CD14-positive monocyte (primary cell): ENCODE data around the gene VARS2. TPM values are rescaled to one million over a fixed set of nuclear protein-coding genes. Genes with fewer than 3 reads are reported as not detected.

Source experiments
- DNase-seq, 3 donors: peaks; one replicate each; pipeline ENCODE4 v3.0.0-alpha.2; 2011 to 2022
- H2AFZ ChIP-seq: 2 replicates; pipeline ENCODE4 v1.6.0; 2012; ENCODE audit warnings: mild to moderate bottlenecking, low read depth, low read length, inconsistent platforms; ENCODE audit not compliant: insufficient read depth, poor library complexity, severe bottlenecking
- H3K27ac ChIP-seq, 2 donors: 1 replicate in 1 of 2; 2 replicates in 1 of 2; pipeline ENCODE4 v1.5.1; 2012 to 2013; ENCODE audit warnings: low read length in 2 of 2, control low read depth in 1 of 2, inconsistent platforms in 1 of 2, low read depth in 1 of 2, mild to moderate bottlenecking in 1 of 2
- H3K27me3 ChIP-seq, 2 donors: one replicate each; pipeline versions ENCODE4 v1.6.0 to v1.6.1; 2011 to 2013; ENCODE audit warnings: low read length in 2 of 2; ENCODE audit not compliant: control insufficient read depth in 2 of 2, insufficient read depth in 2 of 2
- H3K36me3 ChIP-seq, 2 donors: replicated peaks in 1 of 2; 1 replicate in 1 of 2; 2 replicates in 1 of 2; pipeline versions ENCODE4 v1.5.1 to v1.6.1; 2012 to 2013; ENCODE audit warnings: low read length in 2 of 2, control low read depth in 1 of 2, inconsistent platforms in 1 of 2, mild to moderate bottlenecking in 1 of 2; ENCODE audit not compliant: insufficient read depth in 2 of 2, control insufficient read depth in 1 of 2
- H3K4me1 ChIP-seq, 2 donors: 1 replicate in 1 of 2; 2 replicates in 1 of 2; pipeline versions ENCODE4 v1.5.1 to v1.6.1; 2012 to 2013; ENCODE audit warnings: low read length in 2 of 2, control low read depth in 1 of 2, inconsistent platforms in 1 of 2, mild to moderate bottlenecking in 1 of 2, moderate library complexity in 1 of 2; ENCODE audit not compliant: insufficient read depth in 2 of 2, control insufficient read depth in 1 of 2
- H3K4me2 ChIP-seq: replicated peaks from 2 replicates; pipeline ENCODE3; 2012; ENCODE audit warnings: low read length, moderate library complexity, mild to moderate bottlenecking; ENCODE audit not compliant: poor library complexity, severe bottlenecking; ENCODE audit errors: extremely low read depth
- H3K4me3 ChIP-seq, 3 experiments: fragments of 200-600 bp in 1 of 3; sonication (generic) in 1 of 3; replicated peaks in 1 of 3; 1 replicate in 2 of 3; 2 replicates in 1 of 3; pipeline ENCODE4 v1.5.1; 2011 to 2013; ENCODE audit warnings: low read length in 3 of 3, mild to moderate bottlenecking in 3 of 3, control low read depth in 2 of 3, low read depth in 2 of 3, inconsistent platforms in 1 of 3, moderate library complexity in 1 of 3
- H3K79me2 ChIP-seq: 2 replicates; pipeline ENCODE4 v1.6.0; 2012; ENCODE audit warnings: mild to moderate bottlenecking, control low read depth, inconsistent platforms, low read length, moderate library complexity; ENCODE audit not compliant: insufficient read depth
- H3K9ac ChIP-seq: 2 replicates; pipeline ENCODE4 v1.6.0; 2017; ENCODE audit warnings: low read length, mild to moderate bottlenecking; ENCODE audit not compliant: insufficient read depth, poor library complexity, severe bottlenecking
- H3K9me3 ChIP-seq, 2 donors: replicated peaks in 1 of 2; 1 replicate in 1 of 2; 2 replicates in 1 of 2; pipeline versions ENCODE4 v1.5.1 to v1.6.1; 2012 to 2013; ENCODE audit warnings: low read length in 2 of 2, control low read depth in 1 of 2; ENCODE audit not compliant: control insufficient read depth in 1 of 2, insufficient read depth in 1 of 2
- H4K20me1 ChIP-seq: 2 replicates; pipeline ENCODE4 v1.6.0; 2012; ENCODE audit warnings: mild to moderate bottlenecking, low read length, control low read depth, moderate library complexity; ENCODE audit not compliant: insufficient read depth
- H3K27ac Mint-ChIP-seq, 7 donors: one replicate each; pipeline ENCODE4 v1.8.0; 2020; ENCODE audit warnings: mild to moderate bottlenecking in 7 of 7, mixed read lengths in 7 of 7, moderate library complexity in 6 of 7, inconsistent platforms in 2 of 7
- H3K27me3 Mint-ChIP-seq, 3 donors: one replicate each; pipeline ENCODE4 v1.8.0; 2021 to 2022; ENCODE audit warnings: low read depth in 3 of 3, mild to moderate bottlenecking in 3 of 3, mixed read lengths in 3 of 3, moderate library complexity in 3 of 3, inconsistent platforms in 1 of 3
- H3K36me3 Mint-ChIP-seq, 2 donors: one replicate each; pipeline ENCODE4 v1.8.0; 2020; ENCODE audit warnings: mixed read lengths in 2 of 2, inconsistent platforms in 1 of 2, mild to moderate bottlenecking in 1 of 2
- H3K4me1 Mint-ChIP-seq: one replicate; pipeline ENCODE4 v1.8.0; 2020; ENCODE audit warnings: mild to moderate bottlenecking, mixed read lengths
- H3K4me3 Mint-ChIP-seq, 2 donors: one replicate each; pipeline ENCODE4 v1.8.0; 2020; ENCODE audit warnings: mild to moderate bottlenecking in 2 of 2, mixed read lengths in 2 of 2, moderate library complexity in 1 of 2
- H3K9me3 Mint-ChIP-seq, 7 donors: one replicate each; pipeline ENCODE4 v1.8.0; 2020 to 2022; ENCODE audit warnings: mixed read lengths in 7 of 7, mild to moderate bottlenecking in 6 of 7, moderate library complexity in 6 of 7, inconsistent platforms in 2 of 7
- WGBS: methylation state at CpG from one replicate; pipeline ENCODE4 v1.1.5; 2013; ENCODE audit warnings: missing lambda C conversion rate; ENCODE audit not compliant: insufficient coverage; 5-methylcytosine and 5-hydroxymethylcytosine counted together
- intact Hi-C, 2 donors: fragments of 100-400 bp; cut with micrococcal nuclease; formaldehyde crosslinking; loops; one replicate each; pipeline versions ENCODE4 v1.15.0 to v1.15.1; 2023
- polyA plus RNA-seq, 3 donors: library from polyadenylated mRNA; depleted of rRNA in 1 of 3; unstranded in 2 of 3; stranded (reverse) in 1 of 3; fragments of 300-500 nt in 2 of 3; fragments of >200 nt in 1 of 3; fragmentation: Illumina TruSeq in 2 of 3; gene quantifications; 1 replicate in 2 of 3; 2 replicates in 1 of 3; pipeline ENCODE4 v1.2.3, GENCODE V29; 2012 to 2021
- TF ChIP-seq, protein P1 (sequence below): fragments of 200-600 bp; IDR thresholded peaks from one replicate; pipeline ENCODE4 v1.8.0; 2022; ENCODE audit warnings: antibody characterized with exemption, mild to moderate bottlenecking

The VARS2 gene
- polyA plus RNA-seq, 3 donors, result 7.6 to 15.5 (median 8.1) TPM

DNA sequence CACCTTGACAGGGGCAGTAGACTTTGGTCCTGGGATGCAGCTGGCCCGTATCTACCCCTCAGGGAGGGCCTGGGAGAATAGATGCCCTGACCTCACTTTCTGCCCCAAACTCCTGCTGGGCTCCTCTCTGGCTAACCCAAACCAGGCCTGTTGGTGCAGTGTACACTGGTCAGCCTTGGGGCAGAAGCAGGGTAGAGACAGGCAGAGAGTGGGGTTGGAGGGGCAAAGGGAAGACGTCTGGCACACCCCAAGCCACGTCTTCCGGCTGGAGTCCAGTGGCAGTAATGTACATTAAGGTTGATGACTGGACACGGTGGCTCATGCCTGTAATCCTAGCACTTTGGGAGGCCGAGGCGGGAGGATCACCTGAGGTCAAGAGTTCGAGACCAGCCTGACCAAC lies 20.4 kb upstream of the VARS2 start:
- Histone ChIP-seq H4K20me1 (no peaks in the 10 kb centered on the region), H3K36me3 (no peaks in the 10 kb centered on the region), H3K79me2 (no peaks in the 10 kb centered on the region), H3K4me3 (no peak overlapping the region), H3K9me3 (no peaks in the 10 kb centered on the region), H3K27ac (no peak overlapping the region), H2AFZ (no peak overlapping the region), H3K4me1 (no peaks in the 10 kb centered on the region), H3K4me2 (no peak overlapping the region), H3K27me3 (no peaks in the 10 kb centered on the region), H3K9ac (no peak overlapping the region)
- H3K4me1 Mint-ChIP-seq, result no peaks in the 10 kb centered on the region
- TF ChIP-seq, protein P1, sequence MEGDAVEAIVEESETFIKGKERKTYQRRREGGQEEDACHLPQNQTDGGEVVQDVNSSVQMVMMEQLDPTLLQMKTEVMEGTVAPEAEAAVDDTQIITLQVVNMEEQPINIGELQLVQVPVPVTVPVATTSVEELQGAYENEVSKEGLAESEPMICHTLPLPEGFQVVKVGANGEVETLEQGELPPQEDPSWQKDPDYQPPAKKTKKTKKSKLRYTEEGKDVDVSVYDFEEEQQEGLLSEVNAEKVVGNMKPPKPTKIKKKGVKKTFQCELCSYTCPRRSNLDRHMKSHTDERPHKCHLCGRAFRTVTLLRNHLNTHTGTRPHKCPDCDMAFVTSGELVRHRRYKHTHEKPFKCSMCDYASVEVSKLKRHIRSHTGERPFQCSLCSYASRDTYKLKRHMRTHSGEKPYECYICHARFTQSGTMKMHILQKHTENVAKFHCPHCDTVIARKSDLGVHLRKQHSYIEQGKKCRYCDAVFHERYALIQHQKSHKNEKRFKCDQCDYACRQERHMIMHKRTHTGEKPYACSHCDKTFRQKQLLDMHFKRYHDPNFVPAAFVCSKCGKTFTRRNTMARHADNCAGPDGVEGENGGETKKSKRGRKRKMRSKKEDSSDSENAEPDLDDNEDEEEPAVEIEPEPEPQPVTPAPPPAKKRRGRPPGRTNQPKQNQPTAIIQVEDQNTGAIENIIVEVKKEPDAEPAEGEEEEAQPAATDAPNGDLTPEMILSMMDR, result no peak
- peaks cover 4 to 13% (median 5%) of the 10 kb centered on the region in 3 donors for H3K27me3 Mint-ChIP-seq
- peaks cover 0 to under 1% of the 10 kb centered on the region in 2 donors for H3K36me3 Mint-ChIP-seq
- intact Hi-C loops, result no loop called here
- no peak for DNase-seq
- no peaks in the 10 kb centered on the region for H3K9me3 Mint-ChIP-seq
- H3K4me3 Mint-ChIP-seq, result no peak overlapping the region
- no peak overlapping the region for H3K27ac Mint-ChIP-seq
- WGBS, result 97% methylated on average over 3 of the region's 8 CpGs

DNA sequence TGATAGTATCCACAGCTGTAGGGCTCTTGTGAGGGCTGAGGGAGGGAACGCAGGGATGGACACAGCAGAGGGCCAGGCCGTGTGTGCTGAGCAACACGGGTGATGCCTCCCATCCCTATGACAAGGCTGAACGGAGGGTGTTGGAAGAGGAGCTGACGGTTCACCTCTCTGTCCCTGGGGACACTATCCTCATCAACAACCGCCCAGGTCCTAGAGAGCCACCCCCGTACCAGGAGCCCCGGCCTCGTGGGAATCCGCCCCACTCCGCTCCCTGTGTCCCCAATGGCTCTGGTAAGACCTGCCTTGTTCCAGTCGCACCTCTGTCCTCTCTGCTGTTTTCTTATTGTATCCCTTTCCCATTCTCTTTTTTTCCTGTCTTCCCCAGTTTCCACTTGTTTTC lies 19.7 kb upstream of the VARS2 start:
- Histone ChIP-seq H4K20me1 (no peaks in the 10 kb centered on the region), H3K9me3 (no peaks in the 10 kb centered on the region), H3K79me2 (no peaks in the 10 kb centered on the region), H3K9ac (no peak overlapping the region), H2AFZ (no peak overlapping the region), H3K27me3 (no peaks in the 10 kb centered on the region), H3K4me2 (no peak overlapping the region), H3K4me3 (no peak overlapping the region), H3K4me1 (no peaks in the 10 kb centered on the region), H3K36me3 (no peaks in the 10 kb centered on the region), H3K27ac (no peak overlapping the region)
- Mint-ChIP-seq H3K27me3 (peaks cover 4 to 13% (median 5%) of the 10 kb centered on the region in 3 donors), H3K9me3 (no peaks in the 10 kb centered on the region), H3K4me1 (no peaks in the 10 kb centered on the region), H3K4me3 (no peak overlapping the region), H3K36me3 (peaks cover 0 to 2% of the 10 kb centered on the region in 2 donors), H3K27ac (no peak overlapping the region)
- no peak for DNase-seq
- intact Hi-C loops, result no loop called here
- TF ChIP-seq, protein P1, result no peak
- WGBS, result 94% methylated on average over 11 of the region's 12 CpGs
